GM21526 (cell line): ENCODE results near the gene AQP4.

ENCODE experiments used
- ATAC-seq: cut with Tn5 transposase; IDR thresholded peaks from one replicate; pipeline ENCODE4 v1.9.1; 2021; ENCODE audit warnings: moderate library complexity; ENCODE audit not compliant: unreplicated experiment, low FRiP score

Gene AQP4

DNA sequence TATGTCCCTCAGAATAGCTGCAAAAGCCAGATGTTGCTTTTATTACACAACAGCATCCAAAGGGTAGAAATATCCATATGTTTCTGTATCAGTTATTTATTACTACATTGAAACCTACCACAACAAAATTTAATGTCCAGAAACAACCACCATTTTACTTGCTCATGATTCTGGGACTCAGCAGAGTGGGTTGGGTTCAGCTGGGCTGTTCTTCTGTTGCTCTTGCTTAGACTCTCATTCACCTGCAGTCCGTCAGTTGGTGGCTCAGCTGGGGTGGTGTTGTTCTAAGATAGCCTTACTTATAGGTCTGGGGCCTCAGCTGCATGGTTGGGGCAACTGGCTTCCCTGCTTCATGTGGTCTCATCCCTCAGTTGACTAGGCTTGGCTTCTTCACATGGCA is 21.7 kb downstream of the AQP4 start:
- no peak for ATAC-seq

DNA sequence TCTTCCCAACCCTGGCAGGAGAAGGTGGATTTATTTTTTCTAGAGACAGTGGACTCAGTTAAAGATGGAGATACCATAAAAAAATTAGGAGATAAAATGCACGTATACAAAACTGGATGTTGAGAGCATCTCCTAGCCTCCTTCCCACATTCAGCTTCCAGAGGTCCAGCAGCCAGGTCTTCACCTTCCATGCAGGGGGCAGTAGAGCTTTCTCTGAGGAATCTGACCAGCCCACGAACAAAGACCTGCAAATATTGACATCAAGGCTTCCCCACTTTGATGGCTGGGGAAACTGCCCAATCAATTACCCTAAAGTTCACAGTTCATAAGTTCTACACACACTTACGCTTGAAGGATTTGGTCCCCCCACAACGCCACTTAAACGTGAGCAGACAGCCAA is 24.5 kb downstream of the AQP4 start:
- ATAC-seq: no peak

GRCh38 chr18:26839609-26840008 is 25.9 kb downstream of the AQP4 start:
- ATAC-seq: no peak

- ATAC-seq: no peak
These were observed 33.2 kb downstream of the AQP4 start for GRCh38 chr18:26832302-26832701.

DNA sequence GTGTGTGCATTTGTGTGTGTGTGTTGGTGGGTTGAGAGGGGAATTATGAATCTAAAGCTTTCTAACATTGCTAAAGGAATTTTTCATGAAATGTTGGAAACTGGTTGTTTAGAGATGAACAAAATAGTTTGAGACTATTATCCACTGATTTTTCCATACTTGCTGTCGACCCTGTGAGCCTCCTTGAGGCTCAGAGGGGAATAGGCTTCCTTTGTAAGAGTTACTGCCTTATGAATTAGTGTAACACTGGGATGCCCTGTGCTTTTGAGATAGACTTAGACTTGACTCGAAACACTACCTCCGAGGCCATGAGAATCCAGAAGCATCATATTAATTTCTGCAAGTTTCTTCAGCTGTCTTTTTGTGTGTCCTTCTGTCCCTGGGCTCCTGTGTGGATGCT is 37.9 kb downstream of the AQP4 start:
- ATAC-seq: no peak

- ATAC-seq: no peak
These were observed 38.8 kb downstream of the AQP4 start for GRCh38 chr18:26826656-26827235.

DNA sequence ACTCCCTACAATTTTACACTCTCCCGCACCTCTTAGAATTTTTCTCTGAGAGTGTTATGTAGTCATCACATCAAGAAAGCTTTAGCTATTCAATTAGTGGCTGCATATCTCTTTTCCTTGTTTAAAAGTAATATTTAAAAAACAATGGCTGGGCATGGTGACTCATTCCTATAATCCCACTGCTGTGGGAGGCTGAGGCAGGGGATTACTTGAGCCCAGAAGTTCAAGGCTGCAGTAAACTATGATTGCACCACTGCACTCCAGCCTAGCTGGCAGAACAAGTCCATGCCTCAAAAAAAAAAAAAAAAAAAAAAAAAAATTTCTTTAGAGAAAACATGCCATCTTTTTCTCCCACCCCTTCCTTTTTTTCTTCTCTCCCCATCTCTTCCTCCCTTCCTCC is 44.3 kb downstream of the AQP4 start:
- ATAC-seq: no peak

DNA sequence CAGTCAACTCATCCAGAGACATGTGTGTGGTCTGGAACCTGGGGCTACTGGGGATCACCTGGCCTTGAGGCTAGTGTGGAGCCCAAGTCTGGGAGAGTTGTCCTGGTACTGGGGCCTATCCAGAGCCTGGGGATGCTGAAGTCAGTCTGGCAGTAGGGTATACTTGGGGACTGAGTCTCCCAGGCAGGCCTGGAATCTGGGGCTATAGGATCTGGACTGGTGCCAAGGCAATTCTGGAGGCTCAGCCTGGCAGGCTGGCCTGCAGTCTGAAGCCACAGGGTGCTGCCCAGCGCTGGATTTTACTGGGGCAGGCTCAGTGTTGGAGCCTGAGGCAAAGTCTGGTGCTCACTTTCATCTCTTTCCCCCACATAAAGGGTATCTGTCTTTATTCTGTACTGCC is 46.5 kb downstream of the AQP4 start:
- ATAC-seq: no peak

DNA sequence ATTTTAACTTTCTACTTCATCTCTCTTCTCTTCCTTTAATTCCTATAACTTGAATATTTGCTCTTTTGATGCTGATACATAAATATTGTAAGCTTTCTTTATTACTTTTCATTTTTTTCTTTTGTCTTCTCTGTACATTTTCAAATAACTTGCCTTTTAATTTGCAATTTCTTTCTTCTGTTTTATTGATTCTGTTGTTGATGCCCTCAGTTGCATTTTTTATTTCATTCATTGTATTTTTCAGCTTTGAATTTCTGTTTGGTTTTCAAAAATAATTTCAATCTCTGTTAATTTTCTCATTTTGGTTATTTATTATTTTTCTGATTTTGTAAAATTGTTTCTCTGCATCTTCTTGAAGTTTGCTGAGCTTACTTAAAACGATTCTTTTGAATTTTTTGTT is 47.0 kb downstream of the AQP4 start:
- ATAC-seq: no peak

- peak; percentile 64 for ATAC-seq
These were observed 52.5 kb downstream of the AQP4 start for GRCh38 chr18:26813043-26813442.

DNA sequence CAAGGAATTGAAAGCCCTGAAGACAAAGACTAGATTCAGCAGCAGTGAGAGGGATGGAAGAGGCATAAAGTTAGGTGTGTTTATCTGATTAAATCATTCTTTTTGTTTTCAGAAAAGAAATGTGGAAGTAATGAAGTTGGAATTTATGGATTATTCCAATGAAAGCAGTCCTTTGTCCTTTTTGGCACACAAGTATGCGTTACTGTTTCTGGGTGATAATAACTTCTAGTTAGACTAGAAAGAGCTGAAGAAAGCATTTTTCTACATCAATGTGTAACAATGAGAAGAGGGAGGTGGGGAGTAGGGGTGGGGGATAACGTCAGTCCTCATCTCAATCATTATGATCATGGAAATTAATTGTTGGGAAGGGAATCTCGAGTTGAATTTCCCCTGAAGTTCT is 53.0 kb downstream of the AQP4 start:
- ATAC-seq: no peak

- no peak for ATAC-seq
These were observed 56.2 kb downstream of the AQP4 start for GRCh38 chr18:26809346-26809745.

DNA sequence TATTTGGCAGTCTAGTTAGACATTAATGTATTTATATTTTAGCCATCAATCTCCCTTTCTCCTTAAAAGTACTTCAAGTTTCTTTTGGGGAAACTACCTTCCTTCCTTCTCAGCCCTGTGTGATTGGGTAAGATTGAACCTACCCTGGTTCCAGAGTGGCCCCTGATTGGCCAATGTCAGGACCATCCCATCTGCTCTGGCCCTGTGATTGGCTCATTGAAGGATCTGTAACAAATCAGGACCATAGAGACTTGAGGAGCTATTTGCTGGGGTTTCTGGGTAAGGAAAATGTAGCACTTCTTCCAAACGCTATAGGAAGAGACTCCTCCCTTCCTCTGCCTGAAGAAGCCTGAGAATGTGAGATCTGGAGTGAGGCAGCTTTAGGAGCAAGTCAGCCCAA is 59.3 kb downstream of the AQP4 start:
- no peak for ATAC-seq

GRCh38 chr18:26804519-26804918 is 61.0 kb downstream of the AQP4 start:
- ATAC-seq: no peak

- ATAC-seq: no peak
These were observed 61.9 kb downstream of the AQP4 start for GRCh38 chr18:26803643-26804042.

DNA sequence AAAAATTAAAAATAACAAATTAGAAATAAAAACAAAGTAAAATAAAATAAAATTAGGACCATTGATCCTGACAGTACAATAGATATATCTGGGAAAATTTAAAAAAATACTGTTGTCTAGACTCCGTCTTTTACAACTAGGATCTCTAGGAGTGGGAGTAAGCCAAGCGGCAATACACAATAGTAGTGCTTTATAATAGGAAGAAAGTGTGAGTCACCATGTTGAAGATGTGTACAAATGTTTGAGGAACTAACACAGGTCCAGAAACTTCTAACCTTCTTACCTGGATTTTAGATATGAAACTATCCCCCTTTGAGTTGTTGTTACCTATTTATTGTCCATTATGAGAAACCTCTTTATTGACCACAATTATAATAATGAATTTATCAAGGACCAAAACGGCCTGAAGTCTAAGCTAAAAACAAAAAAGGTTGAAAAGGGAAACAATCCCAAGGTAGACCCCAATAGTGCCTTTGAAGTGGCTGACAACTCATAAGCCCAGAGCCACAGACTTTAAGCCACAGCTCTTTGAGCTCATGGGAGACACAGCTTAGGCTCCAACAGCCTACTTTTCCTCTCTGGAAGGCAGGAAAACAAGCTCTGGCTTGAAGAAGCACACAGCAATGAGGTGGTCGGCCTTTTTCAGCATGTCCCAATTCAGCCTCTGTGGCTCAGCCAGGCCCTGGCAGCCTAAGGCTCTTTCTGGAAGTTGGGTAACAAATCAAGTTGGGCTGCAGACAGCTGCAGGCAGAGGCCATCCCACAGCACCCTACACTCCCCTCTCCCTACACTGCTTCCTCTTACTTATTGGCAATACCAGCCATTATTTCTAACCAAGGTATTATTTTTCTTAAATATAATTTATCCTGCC is 62.9 kb downstream of the AQP4 start:
- no peak for ATAC-seq
